BLaER1 (cell line): ENCODE results near the gene TMEM131L.

Experiments used
- H3K27ac ChIP-seq: shearing (Covaris generic); formaldehyde crosslinking; 2 replicates; pipeline ENCODE4 v1.8.1; 2022
- H3K27me3 ChIP-seq: shearing (Covaris generic); formaldehyde crosslinking; 2 replicates; pipeline ENCODE4 v1.8.1; 2022
- H3K36me3 ChIP-seq: shearing (Covaris generic); formaldehyde crosslinking; 2 replicates; pipeline ENCODE4 v1.8.1; 2022
- H3K4me1 ChIP-seq: shearing (Covaris generic); formaldehyde crosslinking; 2 replicates; pipeline ENCODE4 v1.8.1; 2022
- H3K4me2 ChIP-seq: shearing (Covaris generic); formaldehyde crosslinking; 2 replicates; pipeline ENCODE4 v1.8.1; 2022
- H3K4me3 ChIP-seq: shearing (Covaris generic); formaldehyde crosslinking; 2 replicates; pipeline ENCODE4 v1.8.1; 2022
- H3K9ac ChIP-seq: shearing (Covaris generic); formaldehyde crosslinking; 2 replicates; pipeline ENCODE4 v1.8.1; 2022
- H3K9me3 ChIP-seq: shearing (Covaris generic); formaldehyde crosslinking; 2 replicates; pipeline ENCODE4 v1.8.1; 2022
- H4K20me1 ChIP-seq: shearing (Covaris generic); formaldehyde crosslinking; 2 replicates; pipeline ENCODE4 v1.8.1; 2022
- Cebpa-rat ChIP-seq: shearing (Covaris generic); IDR thresholded peaks from 2 replicates; pipeline ENCODE4 v1.8.1; 2022

TMEM131L gene

GRCh38 chr4:153576443-153576774 is 110.2 kb downstream of the TMEM131L start:
- Histone ChIP-seq H3K36me3 (peaks cover 63% of the 10 kb centered on the region), H3K4me1 (peaks cover 100% of the 10 kb centered on the region), H3K9me3 (no peaks in the 10 kb centered on the region), H4K20me1 (peaks cover 100% of the 10 kb centered on the region), H3K27me3 (no peaks in the 10 kb centered on the region), H3K9ac (peak overlapping the region; percentile 27; the same call in 1 of the 2 replicates), H3K4me2 (peak overlapping the region; percentile 51), H3K4me3 (no peak overlapping the region), H3K27ac (peak overlapping the region; percentile 64; the same call in 1 of the 2 replicates)
- TF ChIP-seq Cebpa-rat = no peak

GRCh38 chr4:153577053-153577452 is 110.9 kb downstream of the TMEM131L start:
- no peak overlapping the region for H3K4me3 ChIP-seq
- H3K36me3 ChIP-seq = peaks cover 63% of the 10 kb centered on the region
- peaks cover 100% of the 10 kb centered on the region for H3K4me1 ChIP-seq
- TF ChIP-seq Cebpa-rat = no peak
- no peaks in the 10 kb centered on the region for H3K27me3 ChIP-seq
- H4K20me1 ChIP-seq = peaks cover 100% of the 10 kb centered on the region
- no peaks in the 10 kb centered on the region for H3K9me3 ChIP-seq
- peak overlapping the region; percentile 51 for H3K4me2 ChIP-seq
- peak overlapping the region; percentile 27; the same call in 1 of the 2 replicates for H3K9ac ChIP-seq
- H3K27ac ChIP-seq = peak overlapping the region; percentile 64

- no peak overlapping the region for H3K27ac ChIP-seq
- no peak overlapping the region for H3K4me3 ChIP-seq
- TF ChIP-seq Cebpa-rat = no peak
- peaks cover 72% of the 10 kb centered on the region for H3K36me3 ChIP-seq
- no peaks in the 10 kb centered on the region for H3K27me3 ChIP-seq
- peak overlapping the region; percentile 57 for H3K4me2 ChIP-seq
- H3K4me1 ChIP-seq = peaks cover 96% of the 10 kb centered on the region
- peaks cover 100% of the 10 kb centered on the region for H4K20me1 ChIP-seq
- no peaks in the 10 kb centered on the region for H3K9me3 ChIP-seq
- no peak overlapping the region for H3K9ac ChIP-seq
Observed at GRCh38 chr4:153579410-153579809, 113.2 kb downstream of the TMEM131L start.

GRCh38 chr4:153579872-153580271 is 113.7 kb downstream of the TMEM131L start:
- Histone ChIP-seq H3K4me2 (peak overlapping the region; percentile 57), H4K20me1 (peaks cover 100% of the 10 kb centered on the region), H3K27me3 (no peaks in the 10 kb centered on the region), H3K4me1 (peaks cover 91% of the 10 kb centered on the region), H3K9ac (no peak overlapping the region), H3K9me3 (no peaks in the 10 kb centered on the region), H3K4me3 (no peak overlapping the region), H3K36me3 (peaks cover 72% of the 10 kb centered on the region), H3K27ac (no peak overlapping the region)
- TF ChIP-seq Cebpa-rat = no peak

- Histone ChIP-seq H3K36me3 (peaks cover 86% of the 10 kb centered on the region), H3K4me1 (peaks cover 58% of the 10 kb centered on the region), H3K4me2 (peak overlapping the region; percentile 52)
Observed at GRCh38 chr4:153582954-153583702, 117.0 kb downstream of the TMEM131L start.

GRCh38 chr4:153585026-153585425 is 118.9 kb downstream of the TMEM131L start:
- Histone ChIP-seq H4K20me1 (peaks cover 95% of the 10 kb centered on the region), H3K36me3 (peaks cover 95% of the 10 kb centered on the region), H3K9ac (no peak overlapping the region), H3K27me3 (no peaks in the 10 kb centered on the region), H3K4me2 (no peak overlapping the region), H3K9me3 (no peaks in the 10 kb centered on the region), H3K4me3 (no peak overlapping the region), H3K4me1 (peaks cover 39% of the 10 kb centered on the region), H3K27ac (no peak overlapping the region)
- TF ChIP-seq Cebpa-rat = no peak

More at GRCh38 chr4:153582954-153583702, 117.0 kb downstream of the TMEM131L start:
- H3K9ac ChIP-seq = no peak overlapping the region; the same call in 1 of the 2 replicates
- H3K27ac ChIP-seq = peak overlapping the region; percentile 58
- no peak for TF ChIP-seq Cebpa-rat
- no peaks in the 10 kb centered on the region for H3K27me3 ChIP-seq
- peaks cover 95% of the 10 kb centered on the region for H4K20me1 ChIP-seq
- H3K4me3 ChIP-seq = no peak overlapping the region
- no peaks in the 10 kb centered on the region for H3K9me3 ChIP-seq

GRCh38 chr4:153589703-153590595 is 123.8 kb downstream of the TMEM131L start:
- H3K4me1 ChIP-seq = no peaks in the 10 kb centered on the region
- no peaks in the 10 kb centered on the region for H3K27me3 ChIP-seq
- no peak overlapping the region for H3K4me2 ChIP-seq
- H4K20me1 ChIP-seq = peaks cover 93% of the 10 kb centered on the region
- no peak for TF ChIP-seq Cebpa-rat
- H3K27ac ChIP-seq = no peak overlapping the region
- no peaks in the 10 kb centered on the region for H3K9me3 ChIP-seq
- no peak overlapping the region for H3K9ac ChIP-seq
- H3K36me3 ChIP-seq = peaks cover 95% of the 10 kb centered on the region
- H3K4me3 ChIP-seq = no peak overlapping the region

- no peaks in the 10 kb centered on the region for H3K4me1 ChIP-seq
- H3K27me3 ChIP-seq = no peaks in the 10 kb centered on the region
- no peak overlapping the region for H3K27ac ChIP-seq
- H3K9me3 ChIP-seq = no peaks in the 10 kb centered on the region
- no peak overlapping the region for H3K4me3 ChIP-seq
- H3K4me2 ChIP-seq = no peak overlapping the region
- H4K20me1 ChIP-seq = peaks cover 97% of the 10 kb centered on the region
- H3K36me3 ChIP-seq = peaks cover 98% of the 10 kb centered on the region
- H3K9ac ChIP-seq = no peak overlapping the region
- TF ChIP-seq Cebpa-rat = no peak
Observed at GRCh38 chr4:153591441-153591840, 125.3 kb downstream of the TMEM131L start.

- no peaks in the 10 kb centered on the region for H3K4me1 ChIP-seq
- no peaks in the 10 kb centered on the region for H3K9me3 ChIP-seq
- H3K27ac ChIP-seq = no peak overlapping the region
- no peak overlapping the region for H3K4me3 ChIP-seq
- H3K9ac ChIP-seq = no peak overlapping the region
- no peak overlapping the region for H3K4me2 ChIP-seq
- no peaks in the 10 kb centered on the region for H3K27me3 ChIP-seq
- no peak for TF ChIP-seq Cebpa-rat
- H3K36me3 ChIP-seq = peaks cover 96% of the 10 kb centered on the region
- H4K20me1 ChIP-seq = peaks cover 94% of the 10 kb centered on the region
Observed at GRCh38 chr4:153592064-153592463, 125.9 kb downstream of the TMEM131L start.

GRCh38 chr4:153593161-153593560 is 127.0 kb downstream of the TMEM131L start:
- no peak overlapping the region for H3K27ac ChIP-seq
- peaks cover 96% of the 10 kb centered on the region for H3K36me3 ChIP-seq
- no peaks in the 10 kb centered on the region for H3K4me1 ChIP-seq
- H4K20me1 ChIP-seq = peaks cover 94% of the 10 kb centered on the region
- no peak for TF ChIP-seq Cebpa-rat
- no peak overlapping the region for H3K4me2 ChIP-seq
- H3K9ac ChIP-seq = no peak overlapping the region
- H3K4me3 ChIP-seq = no peak overlapping the region
- H3K9me3 ChIP-seq = no peaks in the 10 kb centered on the region
- no peaks in the 10 kb centered on the region for H3K27me3 ChIP-seq
